ENCODE results near the gene SCN4A. TPM values are rescaled to one million over a fixed set of nuclear protein-coding genes. Genes with fewer than 3 reads are reported as not detected.
"Not testable (repeated sequence)": the region's sequence is repeated elsewhere in the genome, so short reads cannot be mapped to it uniquely, and the experiment has no call there.

Gene SCN4A
- total RNA-seq, 1 donor from 2014 or later = 1.8 TPM

- H3K4me3 Mint-ChIP-seq = not testable (repeated sequence)
- peak overlapping the region; percentile 90 for H3K27ac Mint-ChIP-seq
Observed at GRCh38 chr17:63903787-63904201, 68.9 kb downstream of the SCN4A start.

GRCh38 chr17:63901971-63902370 is 70.7 kb downstream of the SCN4A start:
- not testable (repeated sequence) for H3K4me1 ChIP-seq; DNase-seq (ENCODE audit: low spot score); H3K9me3 ChIP-seq (ENCODE audit: low read depth); H3K4me3 Mint-ChIP-seq; H3K9ac ChIP-seq; H3K4me1 Mint-ChIP-seq; H3K36me3 Mint-ChIP-seq; H3K36me3 ChIP-seq; H3K27me3 Mint-ChIP-seq (ENCODE audit: insufficient read depth, low read depth); H3F3A ChIP-seq (ENCODE audit: low read depth); H2AFZ ChIP-seq (replicated peaks); H3K27ac Mint-ChIP-seq; H3K27me3 ChIP-seq; H3K27ac ChIP-seq; H3K79me2 ChIP-seq (ENCODE audit: low read depth); H4K20me1 ChIP-seq (ENCODE audit: low read depth); H3K4me2 ChIP-seq; H3K9me3 Mint-ChIP-seq; H3K4me3 ChIP-seq

More at GRCh38 chr17:63903787-63904201, 68.9 kb downstream of the SCN4A start:
- not testable (repeated sequence) for H2AFZ ChIP-seq (replicated peaks); H3K27ac ChIP-seq; H3K4me1 Mint-ChIP-seq; DNase-seq (ENCODE audit: low spot score); H3K9me3 Mint-ChIP-seq; H3K9ac ChIP-seq; H3K36me3 Mint-ChIP-seq; H3K4me3 ChIP-seq; H4K20me1 ChIP-seq (ENCODE audit: low read depth); H3K4me2 ChIP-seq; H3K36me3 ChIP-seq; H3K4me1 ChIP-seq; H3K27me3 Mint-ChIP-seq (ENCODE audit: insufficient read depth, low read depth); H3K27me3 ChIP-seq; H3K9me3 ChIP-seq (ENCODE audit: low read depth); H3K79me2 ChIP-seq (ENCODE audit: low read depth); H3F3A ChIP-seq (ENCODE audit: low read depth)
- TF ChIP-seq CTCF (IDR thresholded peaks at IDR 0.05) = peak; percentile 62

GRCh38 chr17:63898899-63899798 is 73.6 kb downstream of the SCN4A start:
- H3K4me2 ChIP-seq; H3K4me3 ChIP-seq; H3K9me3 ChIP-seq (ENCODE audit: low read depth); H3K27me3 ChIP-seq; H3K9me3 Mint-ChIP-seq; H3K79me2 ChIP-seq (ENCODE audit: low read depth); H3K27me3 Mint-ChIP-seq (ENCODE audit: insufficient read depth, low read depth); H3F3A ChIP-seq (ENCODE audit: low read depth); H2AFZ ChIP-seq (replicated peaks); H3K9ac ChIP-seq; H4K20me1 ChIP-seq (ENCODE audit: low read depth); H3K4me1 Mint-ChIP-seq; DNase-seq (ENCODE audit: low spot score); H3K27ac ChIP-seq; H3K36me3 Mint-ChIP-seq; H3K36me3 ChIP-seq; H3K4me3 Mint-ChIP-seq; H3K27ac Mint-ChIP-seq; H3K4me1 ChIP-seq: not testable (repeated sequence)

DNA sequence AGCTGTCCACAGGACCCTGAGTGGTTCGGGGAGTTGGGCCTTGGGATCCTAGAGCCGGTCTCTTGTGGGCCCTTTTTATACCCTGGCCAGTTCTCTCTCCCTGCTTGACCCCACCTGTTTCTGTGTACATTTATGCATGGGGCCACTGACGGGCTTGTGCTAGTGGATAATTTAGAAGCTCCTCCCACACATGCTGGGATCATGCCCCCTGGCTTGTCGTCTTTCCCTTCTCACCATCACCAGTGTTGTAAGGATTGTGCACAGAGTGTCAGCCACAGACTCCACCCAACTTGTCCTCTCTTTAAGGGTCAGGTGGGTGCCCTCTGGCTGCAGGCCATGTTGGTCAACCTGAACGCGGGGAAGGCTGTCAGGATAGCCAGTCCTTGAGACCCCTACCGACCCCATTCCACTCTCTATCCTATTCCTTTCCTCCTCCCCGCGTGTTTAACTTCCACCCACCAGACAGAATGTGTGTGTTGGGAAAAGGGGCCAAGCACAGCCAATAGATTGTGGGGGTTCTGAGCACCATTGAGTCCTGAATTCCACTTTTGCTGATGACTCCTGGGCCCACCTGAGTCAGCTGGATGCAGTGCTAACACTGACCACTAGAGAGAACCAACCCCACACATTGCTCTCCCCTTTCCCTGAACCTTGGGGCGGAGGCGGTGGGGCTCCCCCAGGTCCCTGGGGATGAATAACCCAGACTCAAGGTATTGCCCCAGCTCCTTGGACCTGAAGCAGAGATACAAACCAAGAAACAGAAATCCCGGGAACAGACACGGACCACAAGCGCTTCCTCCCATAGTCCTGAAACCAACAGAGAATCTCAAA is 76.0 kb downstream of the SCN4A start, which contains the start of gene CSH1:
TSS of gene CSH1 (minus strand) at position 51 of the 831 bp plus-strand sequence. CDS start 63 bp downstream, outside the sequence.
- not testable (repeated sequence) for H3K27ac ChIP-seq; H3K4me2 ChIP-seq; DNase-seq (ENCODE audit: low spot score); H2AFZ ChIP-seq (replicated peaks); H3K9me3 Mint-ChIP-seq; H3K4me1 ChIP-seq; H3K27me3 ChIP-seq; H3K9me3 ChIP-seq (ENCODE audit: low read depth); H3K27me3 Mint-ChIP-seq (ENCODE audit: insufficient read depth, low read depth); H3K4me1 Mint-ChIP-seq; H3K9ac ChIP-seq; H4K20me1 ChIP-seq (ENCODE audit: low read depth); H3K79me2 ChIP-seq (ENCODE audit: low read depth); H3K36me3 ChIP-seq; H3F3A ChIP-seq (ENCODE audit: low read depth); H3K27ac Mint-ChIP-seq; H3K36me3 Mint-ChIP-seq; H3K4me3 ChIP-seq; H3K4me3 Mint-ChIP-seq

GRCh38 chr17:63894821-63895220 is 77.9 kb downstream of the SCN4A start:
- H3K4me1 Mint-ChIP-seq; H3K9ac ChIP-seq; H3K4me3 Mint-ChIP-seq; H3K27me3 ChIP-seq; H3K79me2 ChIP-seq (ENCODE audit: low read depth); DNase-seq (ENCODE audit: low spot score); H3K9me3 Mint-ChIP-seq; H4K20me1 ChIP-seq (ENCODE audit: low read depth); H3K4me1 ChIP-seq; H3F3A ChIP-seq (ENCODE audit: low read depth); H3K4me2 ChIP-seq; H3K36me3 Mint-ChIP-seq; H3K36me3 ChIP-seq; H3K27me3 Mint-ChIP-seq (ENCODE audit: insufficient read depth, low read depth); H3K27ac Mint-ChIP-seq; H2AFZ ChIP-seq (replicated peaks); H3K4me3 ChIP-seq; H3K27ac ChIP-seq; H3K9me3 ChIP-seq (ENCODE audit: low read depth): not testable (repeated sequence)

- H3K27me3 Mint-ChIP-seq (ENCODE audit: insufficient read depth, low read depth); H3K4me3 Mint-ChIP-seq; H3K9ac ChIP-seq; H3F3A ChIP-seq (ENCODE audit: low read depth); H3K4me1 Mint-ChIP-seq; H4K20me1 ChIP-seq (ENCODE audit: low read depth); H3K4me2 ChIP-seq; H2AFZ ChIP-seq (replicated peaks); H3K9me3 ChIP-seq (ENCODE audit: low read depth); H3K27ac ChIP-seq; DNase-seq (ENCODE audit: low spot score); H3K36me3 Mint-ChIP-seq; H3K4me3 ChIP-seq; H3K27me3 ChIP-seq; H3K36me3 ChIP-seq; H3K27ac Mint-ChIP-seq; H3K9me3 Mint-ChIP-seq; H3K4me1 ChIP-seq; H3K79me2 ChIP-seq (ENCODE audit: low read depth): not testable (repeated sequence)
Observed at GRCh38 chr17:63894021-63894420, 78.7 kb downstream of the SCN4A start.

Data from neural progenitor cell (in vitro differentiated cells).